Measurements from ENCODE around the gene PPEF1.

GRCh38 chrX:18761750-18762149, 54.3 kb downstream of the PPEF1 start:
- TF ChIP-seq MYC (CRISPR knock-in tag; IDR thresholded peaks at IDR 0.05; ENCODE audit: borderline replicate concordance) (no peak), FOXM1 (CRISPR knock-in tag; IDR thresholded peaks at IDR 0.05) (no peak), KDM5A (IDR thresholded peaks at IDR 0.05; ENCODE audit: borderline replicate concordance, low read length) (no peak), ZNF580 (CRISPR knock-in tag; IDR thresholded peaks at IDR 0.05; ENCODE audit: borderline replicate concordance, low read depth) (no peak), EZH2 (conservative IDR thresholded peaks at IDR 0.05; ENCODE audit: low read depth, low read length) (no peak), JUN (CRISPR knock-in tag; IDR thresholded peaks at IDR 0.05) (no peak), SP1 (IDR thresholded peaks at IDR 0.05) (no peak), SP1 (CRISPR knock-in tag; IDR thresholded peaks at IDR 0.05) (no peak), ATF2 (CRISPR knock-in tag; IDR thresholded peaks at IDR 0.05) (no peak), MNT (IDR thresholded peaks at IDR 0.05) (no peak), ONECUT2 (CRISPR knock-in tag; IDR thresholded peaks at IDR 0.05) (no peak)
- TF ChIP-seq, protein P1, sequence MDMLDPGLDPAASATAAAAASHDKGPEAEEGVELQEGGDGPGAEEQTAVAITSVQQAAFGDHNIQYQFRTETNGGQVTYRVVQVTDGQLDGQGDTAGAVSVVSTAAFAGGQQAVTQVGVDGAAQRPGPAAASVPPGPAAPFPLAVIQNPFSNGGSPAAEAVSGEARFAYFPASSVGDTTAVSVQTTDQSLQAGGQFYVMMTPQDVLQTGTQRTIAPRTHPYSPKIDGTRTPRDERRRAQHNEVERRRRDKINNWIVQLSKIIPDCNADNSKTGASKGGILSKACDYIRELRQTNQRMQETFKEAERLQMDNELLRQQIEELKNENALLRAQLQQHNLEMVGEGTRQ (IDR thresholded peaks at IDR 0.05; ENCODE audit: low read depth, low read length) = no peak
- TF ChIP-seq, protein P1 (CRISPR knock-in tag; IDR thresholded peaks at IDR 0.05; ENCODE audit: borderline replicate concordance) = no peak
- TF ChIP-seq, protein P2, sequence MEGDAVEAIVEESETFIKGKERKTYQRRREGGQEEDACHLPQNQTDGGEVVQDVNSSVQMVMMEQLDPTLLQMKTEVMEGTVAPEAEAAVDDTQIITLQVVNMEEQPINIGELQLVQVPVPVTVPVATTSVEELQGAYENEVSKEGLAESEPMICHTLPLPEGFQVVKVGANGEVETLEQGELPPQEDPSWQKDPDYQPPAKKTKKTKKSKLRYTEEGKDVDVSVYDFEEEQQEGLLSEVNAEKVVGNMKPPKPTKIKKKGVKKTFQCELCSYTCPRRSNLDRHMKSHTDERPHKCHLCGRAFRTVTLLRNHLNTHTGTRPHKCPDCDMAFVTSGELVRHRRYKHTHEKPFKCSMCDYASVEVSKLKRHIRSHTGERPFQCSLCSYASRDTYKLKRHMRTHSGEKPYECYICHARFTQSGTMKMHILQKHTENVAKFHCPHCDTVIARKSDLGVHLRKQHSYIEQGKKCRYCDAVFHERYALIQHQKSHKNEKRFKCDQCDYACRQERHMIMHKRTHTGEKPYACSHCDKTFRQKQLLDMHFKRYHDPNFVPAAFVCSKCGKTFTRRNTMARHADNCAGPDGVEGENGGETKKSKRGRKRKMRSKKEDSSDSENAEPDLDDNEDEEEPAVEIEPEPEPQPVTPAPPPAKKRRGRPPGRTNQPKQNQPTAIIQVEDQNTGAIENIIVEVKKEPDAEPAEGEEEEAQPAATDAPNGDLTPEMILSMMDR (CRISPR knock-in tag; IDR thresholded peaks at IDR 0.05) = no peak
- TF ChIP-seq, protein P3, sequence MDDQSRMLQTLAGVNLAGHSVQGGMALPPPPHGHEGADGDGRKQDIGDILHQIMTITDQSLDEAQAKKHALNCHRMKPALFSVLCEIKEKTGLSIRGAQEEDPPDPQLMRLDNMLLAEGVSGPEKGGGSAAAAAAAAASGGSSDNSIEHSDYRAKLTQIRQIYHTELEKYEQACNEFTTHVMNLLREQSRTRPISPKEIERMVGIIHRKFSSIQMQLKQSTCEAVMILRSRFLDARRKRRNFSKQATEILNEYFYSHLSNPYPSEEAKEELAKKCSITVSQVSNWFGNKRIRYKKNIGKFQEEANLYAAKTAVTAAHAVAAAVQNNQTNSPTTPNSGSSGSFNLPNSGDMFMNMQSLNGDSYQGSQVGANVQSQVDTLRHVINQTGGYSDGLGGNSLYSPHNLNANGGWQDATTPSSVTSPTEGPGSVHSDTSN (CRISPR knock-in tag; IDR thresholded peaks at IDR 0.05; ENCODE audit: borderline replicate concordance) = no peak

All from HepG2 (cell line).